Measurements from ENCODE around the gene ACSS1. TPM values are rescaled to one million over a fixed set of nuclear protein-coding genes. Genes with fewer than 3 reads are reported as not detected.

Gene ACSS1
- total RNA-seq, 1 experiment from 2014 or later, result 0.61 TPM

GRCh38 chr20:25033924-25034300, 24.0 kb downstream of the ACSS1 start:
- H3K9ac ChIP-seq (ENCODE audit: extremely low read depth, insufficient read length, low read length), result no peak overlapping the region
- H4K20me1 ChIP-seq (ENCODE audit: control insufficient read depth, insufficient read depth, insufficient read length), result no peaks in the 10 kb centered on the region
- H3K23me2 ChIP-seq (ENCODE audit: insufficient read length, low read depth, low read length, poor library complexity, severe bottlenecking), result no peaks in the 10 kb centered on the region
- peaks cover 19% of the 10 kb centered on the region for H3K27me3 Mint-ChIP-seq (ENCODE audit: low read depth)
- H3K79me1 ChIP-seq (ENCODE audit: insufficient read depth, low read depth, low read length, poor library complexity, severe bottlenecking), result no peaks in the 10 kb centered on the region
- no peak overlapping the region for H2BK12ac ChIP-seq (ENCODE audit: insufficient read length, low read depth, low read length)
- H4K91ac ChIP-seq (ENCODE audit: insufficient read length, low read depth, low read length), result no peak overlapping the region
- H3K4me1 Mint-ChIP-seq, result peaks cover 16% of the 10 kb centered on the region in 2 experiments
- no peak for DNase-seq
- no peak overlapping the region for H3K27ac Mint-ChIP-seq
- no peak overlapping the region for H3K18ac ChIP-seq (ENCODE audit: insufficient read length, low read depth, low read length)
- no peaks in the 10 kb centered on the region for H3K9me3 ChIP-seq (ENCODE audit: control insufficient read depth, low read depth, low read length)
- no peak overlapping the region for H4K8ac ChIP-seq (replicated peaks; ENCODE audit: insufficient read length, low read depth, low read length)
- H3K4me2 ChIP-seq (ENCODE audit: insufficient read depth, insufficient read length, low read length), result no peak overlapping the region
- H3K27ac ChIP-seq (ENCODE audit: insufficient read length, low read depth, low read length), result no peak overlapping the region
- H2AK5ac ChIP-seq (ENCODE audit: insufficient read length, low read length), result no peak overlapping the region
- H3K4ac ChIP-seq (ENCODE audit: low read depth, low read length), result no peak overlapping the region
- no peak overlapping the region for H2BK5ac ChIP-seq (ENCODE audit: insufficient read length, low read length)
- H3K36me3 Mint-ChIP-seq (ENCODE audit: insufficient read depth in 1 of 3, low read depth in 3 of 3), result peaks cover 0 to 2% (median 0%) of the 10 kb centered on the region in 3 experiments; a peak in 1 of 7 replicates
- H4K5ac ChIP-seq (ENCODE audit: insufficient read length, low read depth, low read length), result no peak overlapping the region
- no peaks in the 10 kb centered on the region for H3K27me3 ChIP-seq (ENCODE audit: insufficient read depth, low read length)
- H2BK15ac ChIP-seq (ENCODE audit: low read depth, low read length), result no peak overlapping the region
- H3K4me1 ChIP-seq (ENCODE audit: insufficient read depth, low read length), result no peaks in the 10 kb centered on the region; the same call in 1 of the 2 replicates
- no peaks in the 10 kb centered on the region for H3K79me2 ChIP-seq (ENCODE audit: insufficient read depth, low read length)
- H2BK120ac ChIP-seq (ENCODE audit: low read depth, low read length, poor library complexity, severe bottlenecking), result no peak overlapping the region
- WGBS (ENCODE audit: extremely low coverage, insufficient read length, low lambda C conversion rate), result no CpG with 5 or more reads among the region's 3 CpGs
- no peak overlapping the region for H3K4me3 Mint-ChIP-seq
- no peak overlapping the region; the same call in 1 of the 2 replicates for H3K14ac ChIP-seq (ENCODE audit: insufficient read depth, low read length)
- H3T11ph ChIP-seq (ENCODE audit: low read length), result no peak overlapping the region
- TF ChIP-seq CTCF (conservative IDR thresholded peaks at IDR 0.05), result no peak
- no peak overlapping the region for H2AFZ ChIP-seq (ENCODE audit: low read length)
- no peak overlapping the region for H2BK20ac ChIP-seq (ENCODE audit: low read depth, low read length, poor library complexity, severe bottlenecking)
- no peak overlapping the region for H3K23ac ChIP-seq (ENCODE audit: insufficient read length, low read depth, low read length)
- no peaks in the 10 kb centered on the region for H3K9me3 Mint-ChIP-seq
- no peak overlapping the region for H3K56ac ChIP-seq (ENCODE audit: insufficient read length, low read depth, low read length)

All from H9 (cell line).